Glutamatergic neuron (in vitro differentiated cells): ENCODE measurements around the gene IQCN. TPM values are rescaled to one million over a fixed set of nuclear protein-coding genes. Genes with fewer than 3 reads are reported as not detected.
"Not testable (repeated sequence)": the region's sequence is repeated elsewhere in the genome, so short reads cannot be mapped to it uniquely, and the experiment has no call there.

Experiments
- DNase-seq: peaks from one replicate; pipeline ENCODE4 v3.0.0; 2022
- H3K27ac Mint-ChIP-seq: one replicate; pipeline ENCODE4 v1.8.0; 2020; ENCODE audit warnings: mild to moderate bottlenecking, mixed read lengths, inconsistent platforms; ENCODE audit not compliant: unreplicated experiment
- H3K27me3 Mint-ChIP-seq: one replicate; pipeline ENCODE4 v1.8.0; 2020; ENCODE audit warnings: mild to moderate bottlenecking, moderate library complexity, mixed read lengths, inconsistent platforms; ENCODE audit not compliant: unreplicated experiment
- H3K36me3 Mint-ChIP-seq: one replicate; pipeline ENCODE4 v1.8.0; 2020; ENCODE audit warnings: mild to moderate bottlenecking, mixed read lengths, inconsistent platforms; ENCODE audit not compliant: unreplicated experiment
- H3K4me1 Mint-ChIP-seq: one replicate; pipeline ENCODE4 v1.8.0; 2020; ENCODE audit warnings: mild to moderate bottlenecking, low read depth, mixed read lengths, inconsistent platforms; ENCODE audit not compliant: unreplicated experiment
- H3K4me3 Mint-ChIP-seq: one replicate; pipeline ENCODE4 v1.8.0; 2020; ENCODE audit warnings: mild to moderate bottlenecking, mixed read lengths, inconsistent platforms; ENCODE audit not compliant: unreplicated experiment
- H3K9me3 Mint-ChIP-seq: one replicate; pipeline ENCODE4 v1.8.0; 2020; ENCODE audit warnings: mild to moderate bottlenecking, moderate library complexity, mixed read lengths, inconsistent platforms; ENCODE audit not compliant: unreplicated experiment
- total RNA-seq: library from RNA; stranded (reverse); fragmentation: NEBNext Ultra II Directional; extraction: Animal tissue kit (Norgen Biotek cat#: 25700); gene quantifications from one replicate; pipeline ENCODE4 v1.2.1, GENCODE V29; 2021; ENCODE audit not compliant: unreplicated experiment
- TF ChIP-seq, protein P1 (sequence below): fragments of 200-600 bp; sonication (generic); IDR thresholded peaks from one replicate; pipeline ENCODE4 v1.5.0; 2021; ENCODE audit not compliant: partially characterized antibody, unreplicated experiment

The IQCN gene
- total RNA-seq, 1 donor from 2014 or later, result 23.6 TPM

GRCh38 chr19:18218159-18218558 lies 56.1 kb downstream of the IQCN start:
- Mint-ChIP-seq H3K9me3 (peaks cover 2% of the 10 kb centered on the region), H3K4me1 (no peaks in the 10 kb centered on the region), H3K27ac (no peak overlapping the region), H3K4me3 (no peak overlapping the region), H3K36me3 (no peaks in the 10 kb centered on the region), H3K27me3 (peaks cover 7% of the 10 kb centered on the region)
- TF ChIP-seq, protein P1, sequence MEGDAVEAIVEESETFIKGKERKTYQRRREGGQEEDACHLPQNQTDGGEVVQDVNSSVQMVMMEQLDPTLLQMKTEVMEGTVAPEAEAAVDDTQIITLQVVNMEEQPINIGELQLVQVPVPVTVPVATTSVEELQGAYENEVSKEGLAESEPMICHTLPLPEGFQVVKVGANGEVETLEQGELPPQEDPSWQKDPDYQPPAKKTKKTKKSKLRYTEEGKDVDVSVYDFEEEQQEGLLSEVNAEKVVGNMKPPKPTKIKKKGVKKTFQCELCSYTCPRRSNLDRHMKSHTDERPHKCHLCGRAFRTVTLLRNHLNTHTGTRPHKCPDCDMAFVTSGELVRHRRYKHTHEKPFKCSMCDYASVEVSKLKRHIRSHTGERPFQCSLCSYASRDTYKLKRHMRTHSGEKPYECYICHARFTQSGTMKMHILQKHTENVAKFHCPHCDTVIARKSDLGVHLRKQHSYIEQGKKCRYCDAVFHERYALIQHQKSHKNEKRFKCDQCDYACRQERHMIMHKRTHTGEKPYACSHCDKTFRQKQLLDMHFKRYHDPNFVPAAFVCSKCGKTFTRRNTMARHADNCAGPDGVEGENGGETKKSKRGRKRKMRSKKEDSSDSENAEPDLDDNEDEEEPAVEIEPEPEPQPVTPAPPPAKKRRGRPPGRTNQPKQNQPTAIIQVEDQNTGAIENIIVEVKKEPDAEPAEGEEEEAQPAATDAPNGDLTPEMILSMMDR, result no peak
- DNase-seq, result no peak

- DNase-seq, result no peak
Observed at GRCh38 chr19:18216789-18217188, 57.5 kb downstream of the IQCN start.

DNA sequence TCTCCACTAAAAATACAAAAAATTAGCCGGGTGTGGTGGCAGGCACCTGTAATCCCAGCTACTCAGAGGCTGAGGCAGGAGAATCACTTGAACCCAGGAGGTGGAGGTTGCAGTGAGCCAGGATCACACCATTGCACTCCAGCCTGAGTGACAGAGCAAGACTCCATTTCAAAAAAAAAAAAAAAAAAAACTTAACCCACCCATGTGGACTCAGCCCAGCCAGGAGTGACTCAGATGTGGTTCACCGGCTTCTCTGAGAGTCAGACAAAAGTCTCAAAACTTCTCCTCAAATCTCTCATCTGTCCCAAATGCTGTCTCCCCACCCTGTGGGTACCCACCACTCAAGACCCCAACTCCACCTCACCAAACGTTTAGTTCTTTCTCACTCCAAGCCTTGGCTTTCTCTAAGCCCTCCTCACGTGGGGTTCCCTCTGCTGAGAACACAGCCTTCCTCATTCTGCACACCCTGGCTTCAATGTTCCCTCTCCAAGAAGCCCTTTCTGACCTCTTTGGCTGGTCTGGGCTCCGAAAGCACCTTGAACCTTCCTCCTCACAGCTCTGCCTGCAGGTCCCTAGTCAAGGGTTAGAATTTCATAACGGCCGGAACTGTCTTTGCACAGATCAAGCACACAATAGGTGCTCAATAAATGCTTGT lies 59.3 kb downstream of the IQCN start:
- TF ChIP-seq, protein P1, result no peak
- no peak overlapping the region for H3K27ac Mint-ChIP-seq
- peaks cover 4% of the 10 kb centered on the region for H3K27me3 Mint-ChIP-seq
- no peaks in the 10 kb centered on the region for H3K9me3 Mint-ChIP-seq
- H3K4me3 Mint-ChIP-seq, result no peak overlapping the region
- DNase-seq, result no peak
- no peaks in the 10 kb centered on the region for H3K36me3 Mint-ChIP-seq
- H3K4me1 Mint-ChIP-seq, result no peaks in the 10 kb centered on the region

More at GRCh38 chr19:18216789-18217188, 57.5 kb downstream of the IQCN start:
- Mint-ChIP-seq H3K27me3 (peaks cover 7% of the 10 kb centered on the region), H3K4me1 (no peaks in the 10 kb centered on the region), H3K4me3 (no peak overlapping the region), H3K36me3 (no peaks in the 10 kb centered on the region), H3K27ac (no peak overlapping the region), H3K9me3 (peaks cover 2% of the 10 kb centered on the region)
- TF ChIP-seq, protein P1, result no peak

GRCh38 chr19:18211683-18212082 lies 62.6 kb downstream of the IQCN start:
- peaks cover 3% of the 10 kb centered on the region for H3K27me3 Mint-ChIP-seq
- TF ChIP-seq, protein P1, result no peak
- no peaks in the 10 kb centered on the region for H3K36me3 Mint-ChIP-seq
- no peak overlapping the region for H3K4me3 Mint-ChIP-seq
- H3K27ac Mint-ChIP-seq, result no peak overlapping the region
- no peaks in the 10 kb centered on the region for H3K4me1 Mint-ChIP-seq
- no peaks in the 10 kb centered on the region for H3K9me3 Mint-ChIP-seq
- DNase-seq, result no peak

- H3K27me3 Mint-ChIP-seq, H3K4me1 Mint-ChIP-seq, H3K27ac Mint-ChIP-seq, H3K9me3 Mint-ChIP-seq, H3K36me3 Mint-ChIP-seq, H3K4me3 Mint-ChIP-seq, DNase-seq: not testable (repeated sequence)
Observed at GRCh38 chr19:18209912-18210311, 64.3 kb downstream of the IQCN start.
